Prostate gland (tissue), 2 donors: ENCODE measurements around the gene MAFB. TPM values are rescaled to one million over a fixed set of nuclear protein-coding genes. Genes with fewer than 3 reads are reported as not detected.

Source experiments
- DNase-seq: peaks from one replicate; pipeline ENCODE4 v3.0.0-alpha.2; 2019; ENCODE audit warnings: low spot score
- H3K27ac ChIP-seq, 2 donors: fragments of 200-600 bp; sonication (generic); 2 replicates each; pipeline ENCODE4 v1.5.1; 2017 to 2019
- H3K27me3 ChIP-seq: fragments of 200-600 bp; sonication (generic); replicated peaks from 2 replicates; pipeline ENCODE4 v1.5.1; 2019; ENCODE audit not compliant: insufficient read depth
- H3K36me3 ChIP-seq, 2 donors: fragments of 200-600 bp; sonication (generic); 1 replicate in 1 of 2; 2 replicates in 1 of 2; pipeline versions ENCODE4 v1.5.1 to v1.8.1; 2017 to 2019
- H3K4me1 ChIP-seq: fragments of 200-600 bp; sonication (generic); replicated peaks from 2 replicates; pipeline ENCODE4 v1.5.1; 2019
- H3K4me3 ChIP-seq, 2 donors: fragments of 200-600 bp; sonication (generic); 2 replicates each; pipeline ENCODE4 v1.5.1; 2017 to 2019
- H3K9me3 ChIP-seq: fragments of 200-600 bp; sonication (generic); 2 replicates; pipeline ENCODE4 v1.5.1; 2017
- CTCF ChIP-seq, 4 experiments: fragments of 200-600 bp in 2 of 4; fragments of 450-650 bp in 2 of 4; sonication (generic) in 2 of 4; IDR thresholded peaks; 1 replicate in 3 of 4; 2 replicates in 1 of 4; pipeline ENCODE4 v1.5.1; 2016 to 2019; ENCODE audit warnings: antibody characterized with exemption in 4 of 4, mild to moderate bottlenecking in 2 of 4, moderate library complexity in 2 of 4
- POLR2A ChIP-seq: fragments of 450-650 bp; IDR thresholded peaks from one replicate; pipeline ENCODE4 v1.6.1; 2016; ENCODE audit warnings: antibody characterized with exemption, mild to moderate bottlenecking
- POLR2AphosphoS5 ChIP-seq: sonication (generic); formaldehyde crosslinking; IDR thresholded peaks from one replicate; pipeline ENCODE4 v1.6.1; 2017; ENCODE audit warnings: antibody characterized with exemption
- WGBS: methylation state at CpG from one replicate; pipeline ENCODE4 v1.1.5; 2018; 5-methylcytosine and 5-hydroxymethylcytosine counted together
- intact Hi-C: fragments of 100-400 bp; cut with DNase I; formaldehyde crosslinking; loops from one replicate; pipeline ENCODE4 v1.14.2; 2022
- total RNA-seq, 2 donors: library from RNA; depleted of rRNA; stranded (reverse); fragments of >200 nt; gene quantifications; one replicate each; pipeline ENCODE4 v1.1.0, GENCODE V29; 2016

The MAFB gene
- total RNA-seq, 2 donors from 2014 or later, result 34.0 to 49.5 TPM

DNA sequence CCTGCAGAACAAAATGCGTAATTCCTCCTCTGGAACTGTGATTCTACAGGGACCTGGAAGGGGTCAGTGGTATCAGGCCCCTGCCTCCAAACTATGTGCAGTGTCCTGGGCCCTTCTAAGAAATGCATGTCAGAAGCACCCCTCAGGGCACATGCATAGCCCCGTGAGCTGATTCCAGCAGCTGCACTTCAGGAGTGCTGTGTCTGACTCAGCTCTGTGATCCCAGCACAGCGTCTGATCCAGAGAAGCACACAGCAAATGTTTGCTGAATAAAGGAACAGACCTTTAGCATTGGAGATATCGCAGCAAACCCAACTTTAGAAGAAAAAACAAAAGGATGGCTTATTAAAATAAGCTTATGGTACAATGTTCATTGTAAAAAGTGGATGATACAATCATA is 15.8 kb upstream of the MAFB start:
- DNase-seq, result no peak
- TF ChIP-seq CTCF (IDR thresholded peaks at IDR 0.05) (no peak), POLR2AphosphoS5 (no peak), POLR2A (no peak)
- Histone ChIP-seq H3K36me3 (no peaks in the 10 kb centered on the region), H3K4me1 (no peaks in the 10 kb centered on the region), H3K4me3 (no peak overlapping the region), H3K9me3 (no peaks in the 10 kb centered on the region), H3K27me3 (no peaks in the 10 kb centered on the region), H3K27ac (no peak overlapping the region)
- WGBS, result 60% methylated on average over 4 of the region's 4 CpGs
- intact Hi-C loops, result no loop called here

DNA sequence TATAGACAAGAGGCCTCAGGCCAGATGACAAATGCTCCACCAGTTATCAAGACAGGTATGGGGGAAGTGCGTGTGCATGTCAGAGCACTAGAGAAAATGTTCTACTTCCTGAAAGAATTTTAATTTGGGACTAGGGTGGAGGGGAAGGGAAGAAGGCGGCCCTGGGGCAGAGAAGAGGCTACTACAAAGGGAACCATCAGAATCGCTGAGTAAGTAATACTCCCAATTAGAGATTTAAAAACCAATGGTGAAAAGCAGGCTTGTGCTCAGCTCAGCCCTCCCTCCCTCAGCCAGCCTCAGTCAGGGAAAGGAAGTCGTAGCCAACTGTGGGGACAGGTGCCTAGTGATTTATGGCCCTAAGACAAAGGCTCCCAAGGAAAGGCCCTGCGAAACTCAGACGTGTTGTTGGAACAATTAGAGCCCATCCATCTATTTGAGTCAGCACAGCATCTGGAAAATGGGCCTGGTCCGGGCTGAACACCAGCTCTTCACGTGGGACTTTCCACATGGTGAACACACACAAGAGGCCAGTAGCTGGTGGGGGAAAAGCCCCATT is 15.0 kb upstream of the MAFB start:
- Histone ChIP-seq H3K36me3 (no peaks in the 10 kb centered on the region), H3K9me3 (no peaks in the 10 kb centered on the region), H3K27me3 (no peaks in the 10 kb centered on the region), H3K4me1 (no peaks in the 10 kb centered on the region), H3K27ac (no peak overlapping the region), H3K4me3 (no peak overlapping the region)
- 65% methylated on average over 8 of the region's 8 CpGs for WGBS
- no peak for TF ChIP-seq POLR2AphosphoS5
- no peak for TF ChIP-seq CTCF (IDR thresholded peaks at IDR 0.05)
- TF ChIP-seq POLR2A, result no peak
- intact Hi-C loops, result no loop called here
- DNase-seq, result no peak

- Histone ChIP-seq H3K27ac (no peak overlapping the region), H3K9me3 (no peaks in the 10 kb centered on the region), H3K4me3 (no peak overlapping the region), H3K4me1 (no peaks in the 10 kb centered on the region), H3K36me3 (no peaks in the 10 kb centered on the region), H3K27me3 (no peaks in the 10 kb centered on the region)
- WGBS, result 83% methylated on average over 4 of the region's 4 CpGs
- no peak for TF ChIP-seq CTCF (IDR thresholded peaks at IDR 0.05)
- no peak for TF ChIP-seq POLR2A
- no peak for TF ChIP-seq POLR2AphosphoS5
- intact Hi-C loops, result no loop called here
- DNase-seq, result no peak
These were observed 13.5 kb upstream of the MAFB start for GRCh38 chr20:40702504-40702903.

- H3K27ac ChIP-seq, result no peak overlapping the region
- intact Hi-C loops, result loop anchor here (10.0 kb wide), 2 partner anchors 434 to 544 kb away; no protein-coding TSS in a partner anchor
- H3K36me3 ChIP-seq, result no peaks in the 10 kb centered on the region
- no peak overlapping the region for H3K4me3 ChIP-seq
- H3K27me3 ChIP-seq, result no peaks in the 10 kb centered on the region
- TF ChIP-seq POLR2A, result no peak
- no peak for TF ChIP-seq CTCF (IDR thresholded peaks at IDR 0.05)
- no peak for TF ChIP-seq POLR2AphosphoS5
- no peaks in the 10 kb centered on the region for H3K9me3 ChIP-seq
- no peak for DNase-seq
- H3K4me1 ChIP-seq, result no peaks in the 10 kb centered on the region
These were observed 9.7 kb upstream of the MAFB start for GRCh38 chr20:40698744-40699143.

DNA sequence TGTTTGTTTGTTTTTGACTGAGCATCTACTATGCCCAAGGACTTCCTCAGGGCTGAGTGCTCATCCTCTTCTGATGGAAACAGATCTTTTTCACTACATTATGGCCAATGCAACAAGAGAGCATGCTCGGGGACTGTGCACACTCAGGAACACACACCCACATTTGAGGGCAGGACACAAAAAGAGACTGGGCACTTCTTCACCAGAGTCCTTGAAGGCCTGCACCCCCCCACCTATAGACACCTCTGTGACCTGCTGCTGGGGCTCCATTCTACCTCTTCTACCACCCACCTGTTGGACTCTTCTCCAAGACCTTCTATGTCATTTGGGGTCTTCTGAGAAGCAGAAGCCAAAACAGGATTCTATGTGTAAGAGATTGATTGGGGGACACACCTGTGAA is 9.2 kb upstream of the MAFB start:
- TF ChIP-seq CTCF (IDR thresholded peaks at IDR 0.05), result no peak
- TF ChIP-seq POLR2A, result no peak
- no peak for TF ChIP-seq POLR2AphosphoS5
- Histone ChIP-seq H3K27ac (no peak overlapping the region), H3K36me3 (no peaks in the 10 kb centered on the region), H3K9me3 (no peaks in the 10 kb centered on the region), H3K4me3 (no peak overlapping the region), H3K4me1 (no peaks in the 10 kb centered on the region), H3K27me3 (no peaks in the 10 kb centered on the region)
- no peak for DNase-seq
- 95% methylated on average over 1 of the region's 1 CpG for whole genome bisulfite sequencing
- intact Hi-C loops, result loop anchor here (10.0 kb wide), 2 partner anchors 433 to 543 kb away; no protein-coding TSS in a partner anchor
